ENCODE measurements around the gene KIF18B.

KIF18B gene

GRCh38 chr17:44969144-44969780, 21.7 kb upstream of the KIF18B start:
- TF ChIP-seq, protein P1, sequence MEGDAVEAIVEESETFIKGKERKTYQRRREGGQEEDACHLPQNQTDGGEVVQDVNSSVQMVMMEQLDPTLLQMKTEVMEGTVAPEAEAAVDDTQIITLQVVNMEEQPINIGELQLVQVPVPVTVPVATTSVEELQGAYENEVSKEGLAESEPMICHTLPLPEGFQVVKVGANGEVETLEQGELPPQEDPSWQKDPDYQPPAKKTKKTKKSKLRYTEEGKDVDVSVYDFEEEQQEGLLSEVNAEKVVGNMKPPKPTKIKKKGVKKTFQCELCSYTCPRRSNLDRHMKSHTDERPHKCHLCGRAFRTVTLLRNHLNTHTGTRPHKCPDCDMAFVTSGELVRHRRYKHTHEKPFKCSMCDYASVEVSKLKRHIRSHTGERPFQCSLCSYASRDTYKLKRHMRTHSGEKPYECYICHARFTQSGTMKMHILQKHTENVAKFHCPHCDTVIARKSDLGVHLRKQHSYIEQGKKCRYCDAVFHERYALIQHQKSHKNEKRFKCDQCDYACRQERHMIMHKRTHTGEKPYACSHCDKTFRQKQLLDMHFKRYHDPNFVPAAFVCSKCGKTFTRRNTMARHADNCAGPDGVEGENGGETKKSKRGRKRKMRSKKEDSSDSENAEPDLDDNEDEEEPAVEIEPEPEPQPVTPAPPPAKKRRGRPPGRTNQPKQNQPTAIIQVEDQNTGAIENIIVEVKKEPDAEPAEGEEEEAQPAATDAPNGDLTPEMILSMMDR (IDR thresholded peaks at IDR 0.05; ENCODE audit: insufficient read depth, low read depth, low read length, missing control alignments), result no peak
- H3K4me3 ChIP-seq (ENCODE audit: low read length), result no peak overlapping the region
- DNase-seq (ENCODE audit: low read depth), result no peak

- TF ChIP-seq, protein P1 (IDR thresholded peaks at IDR 0.05; ENCODE audit: insufficient read depth, low read depth, low read length, missing control alignments), result no peak
- peak; percentile 92 for DNase-seq (ENCODE audit: low read depth)
- peak within 1 kb of the TSS; percentile 45 for H3K4me3 ChIP-seq (ENCODE audit: low read length)
Observed at GRCh38 chr17:44968225-44969143, 20.9 kb upstream of the KIF18B start, which contains the start of gene C1QL1. C1QL1 (minus strand) TSS chr17:44968303; CDS start chr17:44968048, 255 bp downstream.

DNA sequence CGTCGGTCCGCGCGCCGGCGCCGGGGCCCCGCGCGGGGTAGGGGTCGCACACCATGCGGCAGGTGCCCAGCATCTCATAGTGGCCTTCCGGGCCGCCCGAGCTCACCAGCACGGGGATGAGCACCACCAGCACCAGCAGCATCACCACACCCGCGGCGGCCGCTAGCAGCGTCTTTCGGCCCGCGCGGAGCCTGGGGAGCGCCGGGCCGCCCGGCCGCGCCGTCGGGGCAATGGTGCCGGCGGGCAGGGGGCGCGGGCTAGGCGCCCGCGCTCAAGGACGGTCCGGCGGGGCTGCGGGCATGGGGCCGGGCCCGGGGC, 20.3 kb upstream of the KIF18B start:
- TF ChIP-seq, protein P1 (IDR thresholded peaks at IDR 0.05; ENCODE audit: insufficient read depth, low read depth, low read length, missing control alignments), result no peak
- DNase-seq (ENCODE audit: low read depth), result no peak
- no peak overlapping the region for H3K4me3 ChIP-seq (ENCODE audit: low read length)

DNA sequence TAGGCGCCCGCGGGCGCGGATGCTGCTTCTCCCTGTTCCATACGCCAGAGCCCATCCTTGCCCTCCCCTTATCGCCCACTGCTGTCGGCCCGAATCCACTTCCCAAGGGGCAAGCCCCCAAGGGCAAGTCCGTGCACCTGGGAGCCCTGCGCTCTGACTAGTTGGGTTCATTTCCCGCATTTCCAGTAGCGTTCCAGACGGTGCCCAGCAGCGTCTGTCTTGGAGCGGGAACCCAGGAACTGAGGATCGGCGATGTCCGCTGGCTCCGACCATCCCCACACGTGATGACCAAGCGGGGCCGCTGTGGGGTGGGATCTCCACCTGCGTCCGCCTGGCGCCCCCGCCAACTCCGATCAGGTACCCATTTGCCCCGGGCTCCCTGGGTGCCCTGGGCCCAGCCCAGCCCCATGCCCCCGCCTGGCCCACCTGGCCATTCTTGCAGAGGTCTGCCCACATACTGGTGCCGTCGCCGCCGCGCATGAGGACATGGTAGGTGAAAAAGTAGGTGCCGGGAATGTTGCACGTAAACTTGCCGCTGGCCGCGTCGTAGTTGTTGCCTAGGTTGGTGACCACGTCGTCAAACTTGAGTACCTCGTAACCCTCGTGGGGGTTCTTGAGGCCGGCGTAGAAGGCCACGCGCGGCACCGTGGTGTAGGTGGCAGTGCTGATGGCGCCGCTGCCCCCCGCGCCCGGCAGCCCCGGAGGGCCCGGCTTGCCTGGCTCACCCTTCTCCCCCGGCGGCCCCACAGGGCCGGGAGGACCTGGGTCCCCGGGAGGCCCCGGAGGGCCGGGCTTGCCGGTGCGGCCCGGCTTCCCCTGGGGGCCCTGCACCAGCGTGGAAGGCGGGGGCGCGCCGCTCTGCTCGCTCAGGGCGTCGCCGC, 19.7 kb upstream of the KIF18B start:
- H3K4me3 ChIP-seq (ENCODE audit: low read length), result no peak overlapping the region
- DNase-seq (ENCODE audit: low read depth), result no peak
- TF ChIP-seq, protein P1 (IDR thresholded peaks at IDR 0.05; ENCODE audit: insufficient read depth, low read depth, low read length, missing control alignments), result no peak

DNA sequence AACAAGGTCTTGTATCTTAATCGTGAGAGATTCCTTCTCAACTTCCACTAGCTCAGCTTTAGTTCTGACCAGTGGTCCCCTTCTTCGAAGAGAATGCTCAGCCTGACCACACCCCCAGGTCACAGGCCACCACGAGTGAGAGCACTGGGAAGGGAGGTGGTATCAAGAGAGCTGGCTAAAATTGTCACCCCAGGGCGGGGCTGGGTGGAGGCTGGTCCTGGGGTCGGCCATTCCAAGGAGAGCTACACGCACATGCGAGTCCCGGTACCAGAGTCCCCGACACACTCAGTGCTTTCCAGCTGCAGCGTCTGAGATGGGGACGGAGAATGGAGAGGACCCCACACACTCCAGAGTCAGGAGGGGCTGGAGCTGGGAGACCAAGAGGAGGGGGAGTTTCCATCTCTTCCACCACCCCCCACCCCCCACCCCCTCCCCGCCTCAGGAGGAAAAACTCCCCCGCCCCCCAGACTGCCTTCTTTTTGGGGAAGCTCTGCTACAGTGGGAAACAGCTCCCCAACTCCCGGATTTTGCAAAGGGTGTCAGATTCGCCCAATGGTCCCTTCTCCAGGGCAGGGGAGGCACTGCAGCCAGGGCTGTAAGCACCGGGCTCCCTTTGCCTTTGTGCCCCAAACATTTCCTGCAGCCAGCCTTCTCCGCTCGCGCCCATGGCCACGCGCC, 18.9 kb upstream of the KIF18B start:
- no peak overlapping the region for H3K4me3 ChIP-seq (ENCODE audit: low read length)
- no peak for DNase-seq (ENCODE audit: low read depth)
- TF ChIP-seq, protein P1 (IDR thresholded peaks at IDR 0.05; ENCODE audit: insufficient read depth, low read depth, low read length, missing control alignments), result no peak

All from epithelial cell of esophagus (primary cell).